GM11168 (cell line): ENCODE results near the gene JAM3.
"Not testable (repeated sequence)": the region's sequence is repeated elsewhere in the genome, so short reads cannot be mapped to it uniquely, and the experiment has no call there.

Experiments
- in situ Hi-C: fragments of 300-500 bp; cut with MboI; formaldehyde crosslinking; loops from one replicate; pipeline ENCODE4 v1.12.0; 2022; ENCODE audit warnings: low sequenced_read_pairs; ENCODE audit not compliant: unreplicated experiment

The JAM3 gene

DNA sequence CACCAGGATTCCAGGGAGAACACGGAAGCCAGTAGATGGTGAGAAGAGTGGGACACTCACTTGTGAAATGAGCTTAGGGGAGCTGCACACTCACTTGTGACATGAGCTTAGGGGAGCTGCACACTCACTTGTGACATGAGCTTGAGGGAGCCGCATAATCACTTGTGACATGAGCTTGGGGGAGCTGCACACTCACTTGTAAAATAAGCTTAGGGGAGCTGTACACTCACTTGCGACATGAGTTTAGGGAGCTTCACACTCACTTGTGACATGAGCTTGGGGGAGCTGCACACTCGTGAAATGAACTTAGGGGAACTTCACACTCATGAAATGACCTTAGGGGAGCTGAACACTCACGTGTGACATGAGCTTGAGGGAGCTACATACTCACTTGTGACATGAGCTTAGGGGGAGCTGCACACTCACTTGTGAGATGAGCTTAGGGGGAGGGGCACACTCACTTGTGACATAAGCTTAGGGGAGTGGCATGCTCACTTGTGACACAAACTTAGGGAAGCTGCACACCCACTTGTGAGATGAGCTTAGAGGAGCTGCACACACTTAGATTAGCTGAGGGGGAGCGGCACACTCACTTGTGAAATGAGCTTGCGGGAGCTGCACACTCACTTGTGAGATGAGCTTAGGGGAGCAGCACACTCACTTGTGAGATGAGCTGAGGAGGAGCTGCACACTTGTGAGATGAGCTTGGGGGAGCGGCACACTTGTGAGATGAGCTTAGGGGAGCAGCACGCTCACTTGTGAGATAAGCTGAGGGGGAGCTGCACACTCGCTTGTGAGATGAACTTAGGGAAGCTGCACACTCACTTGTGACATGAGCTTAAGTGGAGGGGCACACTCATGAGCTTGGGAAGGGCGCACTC lies 95.9 kb downstream of the JAM3 start:
- in situ Hi-C loops: no loop called here

DNA sequence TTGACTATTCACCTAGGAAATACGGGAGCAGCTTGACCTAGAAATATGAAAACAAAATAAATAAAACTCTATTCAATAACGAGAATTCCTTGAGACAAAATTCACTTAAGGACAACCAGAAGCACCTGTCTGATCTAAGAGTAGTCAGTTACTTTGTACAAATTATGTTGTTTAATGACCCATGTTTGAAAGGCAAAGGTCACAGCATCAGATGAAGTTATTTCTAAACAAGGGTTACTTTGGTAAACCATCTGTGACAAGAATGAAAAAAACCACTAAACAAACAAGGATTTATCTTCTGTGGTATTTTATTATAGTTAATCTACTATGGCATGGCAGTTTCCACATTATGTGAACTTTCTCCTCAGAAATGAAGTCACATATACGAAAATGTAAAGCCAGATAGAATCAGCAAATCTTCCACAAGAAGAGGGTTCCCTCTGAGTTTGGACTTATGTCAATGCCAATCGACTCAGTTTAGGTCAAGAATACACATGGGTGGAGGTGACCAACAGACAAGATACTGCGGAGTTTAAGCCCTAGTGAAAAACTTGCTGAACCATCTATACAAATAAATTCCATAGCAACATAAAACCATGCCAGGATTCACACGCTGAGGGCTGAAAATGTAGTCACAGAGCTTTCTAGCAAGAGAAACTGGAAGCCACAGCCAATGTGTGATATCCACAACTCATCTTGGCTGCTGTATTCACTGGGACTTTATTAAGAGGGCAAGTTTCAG lies 101.5 kb downstream of the JAM3 start:
- in situ Hi-C loops: no loop called here

- in situ Hi-C loops: no loop called here
Measured at GRCh38 chr11:134170919-134171281, 102.0 kb downstream of the JAM3 start.

DNA sequence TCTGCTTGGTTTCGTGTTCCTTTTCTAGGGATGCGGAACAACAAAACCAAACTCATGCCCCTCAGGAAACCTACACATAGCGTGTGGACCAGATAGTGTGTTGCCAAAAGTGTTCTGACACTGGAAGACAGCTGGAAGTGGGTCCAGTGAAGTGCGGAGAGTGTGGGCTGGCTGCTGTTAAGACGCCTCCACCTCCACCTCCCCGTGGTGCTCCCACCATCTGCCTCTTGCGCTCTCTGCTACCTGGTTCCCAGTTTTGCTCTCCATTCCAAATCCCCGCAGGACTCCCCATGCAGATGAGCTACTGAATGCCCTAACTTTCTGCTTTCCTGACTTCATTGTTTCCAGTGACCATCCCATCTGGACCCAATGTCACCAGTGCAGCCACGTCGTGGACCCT lies 103.1 kb downstream of the JAM3 start:
- in situ Hi-C loops: no loop called here

DNA sequence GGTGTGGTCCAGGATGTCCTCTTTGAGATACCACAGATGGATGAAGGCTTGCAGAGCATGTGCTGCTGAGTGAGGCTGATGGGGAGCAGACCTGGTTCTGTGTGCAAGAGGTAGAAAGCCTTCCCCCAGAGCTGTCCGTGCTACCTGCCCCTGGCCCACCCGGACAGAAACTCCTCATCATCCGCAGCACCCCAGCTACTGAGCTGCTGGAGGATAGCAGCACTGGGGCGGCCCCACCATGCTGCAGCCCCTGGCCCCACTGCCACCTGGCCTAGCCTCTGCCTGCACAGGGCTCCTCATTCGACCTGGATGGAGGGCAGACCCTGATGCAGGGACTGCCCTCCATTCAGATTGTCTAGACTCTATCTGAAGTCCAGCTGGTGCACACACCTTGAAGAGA lies 104.4 kb downstream of the JAM3 start:
- in situ Hi-C loops: no loop called here

DNA sequence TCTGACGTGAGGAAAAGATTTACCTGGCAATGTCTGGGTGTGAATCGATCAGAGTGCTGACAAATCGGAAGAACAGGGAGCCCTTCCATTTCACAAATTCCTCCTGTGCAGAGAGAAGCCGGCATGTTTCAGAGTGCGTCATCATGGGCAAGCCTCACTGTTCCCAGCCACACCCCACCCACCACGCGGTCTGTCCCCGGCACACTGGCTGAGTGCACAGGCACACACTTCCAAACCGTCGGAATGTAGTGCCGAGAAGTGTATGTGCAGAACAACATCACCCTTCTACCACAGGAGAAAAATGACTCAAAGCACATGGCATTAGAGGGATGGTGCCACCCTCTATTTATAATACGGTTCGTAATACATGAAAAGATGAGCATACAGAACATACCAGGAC lies 107.4 kb downstream of the JAM3 start:
- in situ Hi-C loops: no loop called here

- in situ Hi-C loops: no loop called here
Measured at GRCh38 chr11:134178032-134178674, 109.3 kb downstream of the JAM3 start.

GRCh38 chr11:134181707-134182106 lies 112.8 kb downstream of the JAM3 start:
- in situ Hi-C loops: no loop called here

- in situ Hi-C loops: not testable (repeated sequence)
Measured at GRCh38 chr11:134188092-134188491, 119.2 kb downstream of the JAM3 start.

DNA sequence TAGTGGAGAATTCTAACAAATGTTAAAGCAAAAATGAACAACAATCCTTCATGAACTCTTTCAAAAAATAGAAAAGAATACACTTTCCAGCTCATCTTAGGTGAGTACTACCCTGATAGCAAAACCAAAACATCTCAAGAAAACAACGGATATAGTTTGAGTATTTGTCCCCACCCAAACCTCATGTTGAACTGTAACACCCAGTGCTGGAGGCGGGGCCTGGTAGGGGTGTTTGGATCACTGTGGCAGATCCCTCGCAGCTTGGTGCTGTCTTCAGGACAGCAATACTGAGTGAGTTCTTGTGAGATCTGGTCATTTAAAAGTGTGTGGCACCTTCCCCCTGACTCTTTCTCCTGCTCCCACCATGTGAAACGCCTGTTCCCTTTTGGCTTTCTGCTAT lies 127.9 kb downstream of the JAM3 start:
- in situ Hi-C loops: no loop called here

DNA sequence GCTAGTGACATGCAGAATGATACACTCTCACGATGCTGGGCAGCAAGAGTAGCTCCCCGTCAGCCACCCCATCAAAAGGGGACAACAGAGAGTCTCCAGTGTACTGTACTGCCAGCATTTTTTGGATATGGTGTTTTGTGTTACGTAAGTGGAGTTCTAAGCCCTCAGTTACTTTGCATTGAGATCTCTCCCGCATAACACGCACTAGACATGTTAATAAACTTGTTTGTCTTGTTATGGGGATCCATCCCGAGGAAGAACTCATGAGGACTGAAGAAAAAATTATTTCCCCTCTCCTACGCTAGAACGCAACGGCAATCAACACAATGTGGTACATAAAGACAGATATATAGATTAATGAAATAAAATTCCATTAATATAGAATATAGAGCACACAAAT lies 130.7 kb downstream of the JAM3 start:
- in situ Hi-C loops: no loop called here

- in situ Hi-C loops: no loop called here
Measured at GRCh38 chr11:134200688-134201087, 131.8 kb downstream of the JAM3 start.
